DOHH2 (cell line): Measurements from ENCODE around the gene CXCL1.

Source experiments
- H3F3A ChIP-seq: fragments of 200-600 bp; sonication (generic), shearing (Covaris generic); 2 replicates; pipeline ENCODE4 v1.6.0; 2016; ENCODE audit warnings: antibody characterized with exemption, mild to moderate bottlenecking; ENCODE audit not compliant: control insufficient read depth, insufficient read depth
- H3K27ac ChIP-seq: fragments of 200-600 bp; sonication (generic); 2 replicates; pipeline ENCODE4 v1.5.1; 2014; ENCODE audit warnings: low read depth, mild to moderate bottlenecking, low read length, moderate library complexity
- H3K27me3 ChIP-seq: fragments of 200-600 bp; sonication (generic); 2 replicates; pipeline ENCODE4 v1.6.1; 2014; ENCODE audit warnings: mild to moderate bottlenecking, low read length, mixed read lengths; ENCODE audit not compliant: control insufficient read depth
- H3K36me3 ChIP-seq: fragments of 200-600 bp; sonication (generic); 2 replicates; pipeline ENCODE4 v1.6.1; 2014; ENCODE audit warnings: mild to moderate bottlenecking, low read length, moderate library complexity, mixed read lengths; ENCODE audit not compliant: control insufficient read depth
- H3K4me1 ChIP-seq: fragments of 200-600 bp; sonication (generic); 2 replicates; pipeline ENCODE4 v1.6.1; 2014; ENCODE audit warnings: mild to moderate bottlenecking, low read length, mixed read lengths; ENCODE audit not compliant: control insufficient read depth
- H3K4me2 ChIP-seq: fragments of 200-600 bp; sonication (generic); 2 replicates; pipeline ENCODE4 v1.6.0; 2014; ENCODE audit warnings: mild to moderate bottlenecking, low read length, moderate library complexity
- H3K4me3 ChIP-seq: fragments of 200-600 bp; sonication (generic); 2 replicates; pipeline ENCODE4 v1.5.1; 2014; ENCODE audit warnings: mild to moderate bottlenecking, low read length, mixed read lengths
- H3K79me2 ChIP-seq: fragments of 200-600 bp; sonication (generic); 2 replicates; pipeline ENCODE4 v1.6.1; 2014; ENCODE audit warnings: mild to moderate bottlenecking, low read length, mixed read lengths; ENCODE audit not compliant: control insufficient read depth
- H3K9me2 ChIP-seq: fragments of 200-600 bp; sonication (generic); replicated peaks from 2 replicates; pipeline ENCODE4 v1.6.1; 2014; ENCODE audit warnings: mild to moderate bottlenecking, low read length, mixed read lengths; ENCODE audit not compliant: control insufficient read depth
- H3K9me3 ChIP-seq: fragments of 200-600 bp; sonication (generic); 2 replicates; pipeline ENCODE4 v1.6.1; 2014; ENCODE audit warnings: antibody characterized with exemption, low read length, mixed read lengths; ENCODE audit not compliant: control insufficient read depth, insufficient read depth
- H4K20me1 ChIP-seq: fragments of 200-600 bp; sonication (generic); 2 replicates; pipeline ENCODE4 v1.6.0; 2014; ENCODE audit warnings: low read depth, mild to moderate bottlenecking, antibody characterized with exemption, low read length, moderate library complexity; ENCODE audit not compliant: control insufficient read depth, insufficient read depth
- EZH2phosphoT487 ChIP-seq: fragments of 200-600 bp; sonication (generic); IDR thresholded peaks from 2 replicates; pipeline ENCODE4 v1.6.1; 2017; ENCODE audit warnings: borderline replicate concordance, mild to moderate bottlenecking, antibody characterized with exemption, low read length, moderate library complexity, mixed read lengths
- TF ChIP-seq, protein P1 (sequence below): fragments of 200-600 bp; sonication (generic); IDR thresholded peaks from one replicate; pipeline ENCODE4 v1.5.1; 2014; ENCODE audit warnings: antibody characterized with exemption, mild to moderate bottlenecking, low read depth, low read length; ENCODE audit not compliant: poor library complexity, severe bottlenecking

Gene CXCL1

GRCh38 chr4:73822812-73823504 lies 46.2 kb upstream of the CXCL1 start:
- Histone ChIP-seq H3K27me3 (no peaks in the 10 kb centered on the region), H3K4me3 (no peak overlapping the region), H3K79me2 (no peaks in the 10 kb centered on the region), H3K4me1 (no peaks in the 10 kb centered on the region), H3K9me3 (no peaks in the 10 kb centered on the region), H4K20me1 (no peaks in the 10 kb centered on the region), H3K27ac (no peak overlapping the region), H3K9me2 (no peaks in the 10 kb centered on the region), H3F3A (no peaks in the 10 kb centered on the region), H3K4me2 (no peak overlapping the region), H3K36me3 (no peaks in the 10 kb centered on the region)
- TF ChIP-seq EZH2phosphoT487, result no peak
- TF ChIP-seq, protein P1, sequence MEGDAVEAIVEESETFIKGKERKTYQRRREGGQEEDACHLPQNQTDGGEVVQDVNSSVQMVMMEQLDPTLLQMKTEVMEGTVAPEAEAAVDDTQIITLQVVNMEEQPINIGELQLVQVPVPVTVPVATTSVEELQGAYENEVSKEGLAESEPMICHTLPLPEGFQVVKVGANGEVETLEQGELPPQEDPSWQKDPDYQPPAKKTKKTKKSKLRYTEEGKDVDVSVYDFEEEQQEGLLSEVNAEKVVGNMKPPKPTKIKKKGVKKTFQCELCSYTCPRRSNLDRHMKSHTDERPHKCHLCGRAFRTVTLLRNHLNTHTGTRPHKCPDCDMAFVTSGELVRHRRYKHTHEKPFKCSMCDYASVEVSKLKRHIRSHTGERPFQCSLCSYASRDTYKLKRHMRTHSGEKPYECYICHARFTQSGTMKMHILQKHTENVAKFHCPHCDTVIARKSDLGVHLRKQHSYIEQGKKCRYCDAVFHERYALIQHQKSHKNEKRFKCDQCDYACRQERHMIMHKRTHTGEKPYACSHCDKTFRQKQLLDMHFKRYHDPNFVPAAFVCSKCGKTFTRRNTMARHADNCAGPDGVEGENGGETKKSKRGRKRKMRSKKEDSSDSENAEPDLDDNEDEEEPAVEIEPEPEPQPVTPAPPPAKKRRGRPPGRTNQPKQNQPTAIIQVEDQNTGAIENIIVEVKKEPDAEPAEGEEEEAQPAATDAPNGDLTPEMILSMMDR, result no peak

- Histone ChIP-seq H3K4me2 (no peak overlapping the region), H3K79me2 (no peaks in the 10 kb centered on the region), H3K27me3 (no peaks in the 10 kb centered on the region), H4K20me1 (no peaks in the 10 kb centered on the region), H3F3A (no peaks in the 10 kb centered on the region), H3K9me2 (no peaks in the 10 kb centered on the region), H3K4me1 (no peaks in the 10 kb centered on the region), H3K36me3 (no peaks in the 10 kb centered on the region), H3K27ac (no peak overlapping the region), H3K4me3 (no peak overlapping the region), H3K9me3 (no peaks in the 10 kb centered on the region)
- TF ChIP-seq EZH2phosphoT487, result no peak
- TF ChIP-seq, protein P1, result no peak
Observed at GRCh38 chr4:73823760-73824159, 45.4 kb upstream of the CXCL1 start.

DNA sequence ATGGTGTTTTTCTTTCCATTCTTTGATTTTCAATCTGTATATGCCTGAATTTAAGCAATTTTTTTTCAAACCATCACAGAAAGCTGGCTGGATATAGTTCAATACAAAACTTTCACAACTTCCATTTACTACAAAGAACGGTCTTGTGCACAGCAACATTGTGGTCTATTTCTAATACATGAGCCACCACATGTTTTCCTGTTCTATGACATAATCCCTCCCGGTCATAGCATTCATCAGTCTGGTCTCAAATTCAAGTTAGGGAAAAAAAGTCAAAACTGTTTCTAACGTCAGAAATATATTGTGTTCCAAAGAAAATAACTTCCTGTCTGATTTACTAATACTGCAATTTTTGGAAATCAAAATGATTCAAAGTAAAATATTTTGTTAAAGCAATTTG lies 40.2 kb upstream of the CXCL1 start:
- no peaks in the 10 kb centered on the region for H3K9me3 ChIP-seq
- no peaks in the 10 kb centered on the region for H3K4me1 ChIP-seq
- H3K27me3 ChIP-seq, result no peaks in the 10 kb centered on the region
- no peaks in the 10 kb centered on the region for H3K79me2 ChIP-seq
- H3K9me2 ChIP-seq, result no peaks in the 10 kb centered on the region
- no peaks in the 10 kb centered on the region for H3K36me3 ChIP-seq
- H3F3A ChIP-seq, result no peaks in the 10 kb centered on the region
- no peak overlapping the region for H3K4me3 ChIP-seq
- TF ChIP-seq EZH2phosphoT487, result no peak
- TF ChIP-seq, protein P1, result no peak
- H3K4me2 ChIP-seq, result no peak overlapping the region
- no peak overlapping the region for H3K27ac ChIP-seq
- no peaks in the 10 kb centered on the region for H4K20me1 ChIP-seq
